NCI-H1048 (cell line): ENCODE data around the gene ERVFRD-1.
"Not testable (repeated sequence)": the region's sequence is repeated elsewhere in the genome, so short reads cannot be mapped to it uniquely, and the experiment has no call there.

Experiments
- DNase-seq: peaks from one replicate; lab custom pipeline; 2025; lab: John Stamatoyannopoulos, UW

ERVFRD-1 gene

GRCh38 chr6:11129908-11130565 is 18.5 kb upstream of the ERVFRD-1 start:
- DNase-seq = no peak

- no peak for DNase-seq
Measured at GRCh38 chr6:11128608-11129007, 17.1 kb upstream of the ERVFRD-1 start.

DNA sequence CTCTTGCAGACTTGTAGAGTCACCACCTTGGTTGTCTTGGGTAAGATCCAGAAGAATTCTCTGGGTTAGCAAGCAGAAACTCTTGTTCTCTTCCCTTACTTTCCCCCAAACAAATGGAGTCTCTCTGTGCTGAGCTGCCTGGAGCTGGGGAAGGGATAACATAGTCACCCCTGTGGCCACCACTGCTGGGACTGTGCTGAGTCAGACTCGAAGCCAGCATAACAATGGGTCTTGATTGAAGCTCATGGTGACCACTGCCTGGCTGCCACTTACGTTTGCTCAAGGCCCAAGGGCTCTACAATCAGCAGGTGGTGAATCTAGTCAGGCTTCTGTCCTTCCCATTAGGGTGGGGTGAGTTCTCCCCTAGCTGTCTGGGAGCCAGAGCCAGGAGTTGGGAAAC is 15.4 kb upstream of the ERVFRD-1 start:
- DNase-seq = no peak

- DNase-seq = no peak
Measured at GRCh38 chr6:11123978-11124377, 12.5 kb upstream of the ERVFRD-1 start.

GRCh38 chr6:11122380-11122779 is 10.9 kb upstream of the ERVFRD-1 start:
- DNase-seq = no peak

DNA sequence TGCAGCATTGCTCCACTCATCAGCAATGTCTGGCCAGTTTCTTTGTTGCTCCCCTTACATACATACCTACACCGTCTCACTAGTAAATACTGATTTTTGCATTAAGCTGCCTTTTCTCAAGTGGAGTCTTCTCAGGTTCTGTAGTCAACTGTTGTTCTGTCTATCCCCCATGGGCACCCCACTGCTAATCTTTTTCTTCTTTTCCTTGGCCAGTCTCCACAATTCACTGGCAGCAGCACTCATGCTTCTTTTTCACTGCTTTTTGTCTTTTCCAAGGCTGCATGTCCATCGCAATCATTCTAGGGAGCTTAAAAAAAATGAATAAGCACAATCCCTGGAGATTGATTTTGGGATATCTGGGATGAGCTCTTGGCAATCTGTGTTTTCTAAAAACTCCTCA is 10.3 kb upstream of the ERVFRD-1 start:
- no peak for DNase-seq

- no peak for DNase-seq
Measured at GRCh38 chr6:11120271-11121005, 8.9 kb upstream of the ERVFRD-1 start.

- DNase-seq = not testable (repeated sequence)
Measured at GRCh38 chr6:11115808-11116536, 4.4 kb upstream of the ERVFRD-1 start.

DNA sequence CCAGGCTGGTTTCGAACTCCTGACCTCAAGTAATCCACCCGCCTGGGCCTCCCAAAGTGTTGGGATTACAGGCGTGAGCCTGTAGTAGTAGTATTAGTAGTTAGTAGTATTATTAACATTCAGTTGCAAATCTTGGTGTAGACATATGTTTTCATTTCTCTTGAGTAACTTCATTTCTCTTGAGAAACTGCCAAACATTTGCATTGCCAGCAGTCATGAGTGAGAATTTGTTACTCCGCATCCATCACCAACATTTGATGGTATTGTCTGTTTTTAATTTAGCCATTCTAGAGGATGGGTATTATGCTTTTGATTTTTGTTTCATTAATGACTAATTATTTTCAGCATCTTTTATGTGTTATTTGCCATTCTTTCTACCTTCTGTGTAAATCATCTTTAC is 1.5 kb upstream of the ERVFRD-1 start:
- DNase-seq = no peak

DNA sequence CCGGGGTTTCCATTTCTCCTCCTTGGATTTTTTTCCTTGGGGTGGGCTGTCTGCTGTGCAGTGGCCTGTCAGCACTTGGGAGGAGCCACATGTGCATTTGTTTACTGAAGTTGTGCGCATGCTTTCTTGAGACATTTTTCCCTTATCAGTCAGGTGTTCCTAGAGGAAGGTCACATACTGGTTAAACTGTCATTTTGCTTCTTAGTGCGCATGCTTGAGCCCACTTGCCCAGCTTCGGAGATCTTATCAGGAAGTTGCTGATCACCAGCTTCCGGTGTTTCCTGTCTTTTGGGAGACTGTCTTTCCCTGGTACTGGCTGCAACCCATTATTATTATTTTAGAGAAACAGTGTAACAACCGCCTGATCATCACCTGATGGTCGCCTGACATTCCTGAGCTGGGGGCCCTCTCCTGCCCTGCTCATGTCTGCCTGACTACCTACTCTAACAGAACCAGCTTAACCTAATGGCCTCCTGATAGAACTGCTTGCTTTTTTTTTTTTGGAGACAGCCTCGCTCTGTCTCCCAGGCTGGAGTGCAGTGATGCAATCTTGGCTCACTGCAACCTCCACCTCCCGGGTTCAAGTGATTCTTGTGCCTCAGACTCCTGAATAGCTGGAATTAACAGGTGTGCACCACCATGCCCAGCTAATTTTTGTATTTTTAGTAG is 378 bp upstream of the ERVFRD-1 start:
- DNase-seq = no peak

DNA sequence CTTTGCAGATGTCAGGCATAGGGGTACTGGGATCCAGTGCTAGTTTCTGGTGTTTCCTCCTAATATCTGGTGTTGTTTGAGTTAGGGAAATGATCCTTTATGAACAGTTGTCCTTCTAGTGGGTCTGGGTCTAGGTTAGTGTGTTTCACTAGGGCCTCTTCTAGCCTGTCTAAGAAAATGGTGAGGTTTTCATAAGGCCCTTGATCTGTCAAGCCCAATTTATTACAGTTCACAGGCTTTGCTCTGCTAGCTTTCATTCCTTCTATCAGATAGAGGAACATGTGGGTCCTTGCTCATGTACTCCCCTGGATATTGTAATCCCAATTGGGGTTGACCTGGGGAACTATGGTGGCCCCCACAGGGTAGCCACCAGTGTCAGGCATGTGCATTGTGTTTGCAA is 2.8 kb downstream of the ERVFRD-1 start:
- no peak for DNase-seq

DNA sequence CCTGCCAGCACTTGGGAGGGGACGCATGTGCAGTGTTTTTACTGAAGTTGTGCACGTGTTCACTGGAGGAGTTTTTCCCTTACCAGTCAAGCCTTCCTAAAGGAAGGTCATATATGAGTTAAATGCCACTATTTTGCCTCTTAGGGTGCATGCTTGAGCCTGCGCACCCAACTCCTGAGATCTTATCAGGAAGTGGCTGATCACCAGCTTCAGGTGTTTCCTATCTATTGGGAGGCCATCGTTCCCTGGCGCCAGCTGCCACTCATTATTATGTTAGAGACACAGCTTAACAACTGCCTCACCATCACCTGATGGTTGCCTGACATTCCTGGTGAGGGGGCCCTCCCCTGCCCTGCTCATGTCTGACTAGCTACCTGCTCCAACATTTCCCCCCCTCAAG is 8.5 kb downstream of the ERVFRD-1 start:
- DNase-seq = no peak

GRCh38 chr6:11101417-11101816 is 10.1 kb downstream of the ERVFRD-1 start:
- no peak for DNase-seq

- no peak for DNase-seq
Measured at GRCh38 chr6:11098004-11098403, 13.5 kb downstream of the ERVFRD-1 start.

- DNase-seq = no peak
Measured at GRCh38 chr6:11097476-11097875, 14.0 kb downstream of the ERVFRD-1 start.

GRCh38 chr6:11096109-11096508 is 15.4 kb downstream of the ERVFRD-1 start:
- DNase-seq = peak; percentile 20

GRCh38 chr6:11094941-11095340 is 16.6 kb downstream of the ERVFRD-1 start:
- no peak for DNase-seq

DNA sequence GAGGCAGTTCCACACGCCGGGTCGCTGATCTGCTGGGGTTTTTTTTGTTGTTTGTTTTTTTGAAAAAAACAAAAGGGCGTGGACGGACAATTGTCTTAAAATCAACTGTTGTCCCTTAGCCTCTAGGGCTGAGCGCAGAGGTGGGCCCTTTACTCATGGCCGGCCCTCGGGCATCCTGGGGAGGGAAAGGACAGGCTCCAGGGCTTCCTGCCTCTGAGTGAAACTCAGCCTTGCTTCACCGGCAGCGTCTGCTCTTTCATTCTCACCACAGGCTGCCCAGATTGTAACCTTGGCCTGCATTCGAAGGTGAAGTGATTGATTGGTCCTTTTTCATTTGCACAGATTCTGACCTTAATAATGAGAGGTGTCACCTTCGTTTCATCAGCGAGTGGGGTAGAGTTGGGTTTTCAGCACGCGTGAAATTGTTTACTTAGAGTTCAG is 17.1 kb downstream of the ERVFRD-1 start:
- DNase-seq = no peak

- DNase-seq = peak; percentile 86
Measured at GRCh38 chr6:11093626-11094410, 17.7 kb downstream of the ERVFRD-1 start, which contains the start of gene SMIM13. Gene SMIM13, plus strand, starts transcription at chr6:11093834. Its CDS starts 480 bp downstream, at chr6:11094314.

GRCh38 chr6:11093376-11093625 is 18.2 kb downstream of the ERVFRD-1 start:
- no peak for DNase-seq

GRCh38 chr6:11092668-11093375 is 18.7 kb downstream of the ERVFRD-1 start:
- DNase-seq = no peak
